DOHH2 (cell line): ENCODE data around the gene SH3BP5L.

Experiments
- EZH2phosphoT487 ChIP-seq: fragments of 200-600 bp; sonication (generic); IDR thresholded peaks from 2 replicates; pipeline ENCODE4 v1.6.1; 2017; ENCODE audit warnings: borderline replicate concordance, mild to moderate bottlenecking, antibody characterized with exemption, low read length, moderate library complexity, mixed read lengths
- TF ChIP-seq, protein P1 (sequence below): fragments of 200-600 bp; sonication (generic); IDR thresholded peaks from one replicate; pipeline ENCODE4 v1.5.1; 2014; ENCODE audit warnings: antibody characterized with exemption, mild to moderate bottlenecking, low read depth, low read length; ENCODE audit not compliant: poor library complexity, severe bottlenecking

DNA sequence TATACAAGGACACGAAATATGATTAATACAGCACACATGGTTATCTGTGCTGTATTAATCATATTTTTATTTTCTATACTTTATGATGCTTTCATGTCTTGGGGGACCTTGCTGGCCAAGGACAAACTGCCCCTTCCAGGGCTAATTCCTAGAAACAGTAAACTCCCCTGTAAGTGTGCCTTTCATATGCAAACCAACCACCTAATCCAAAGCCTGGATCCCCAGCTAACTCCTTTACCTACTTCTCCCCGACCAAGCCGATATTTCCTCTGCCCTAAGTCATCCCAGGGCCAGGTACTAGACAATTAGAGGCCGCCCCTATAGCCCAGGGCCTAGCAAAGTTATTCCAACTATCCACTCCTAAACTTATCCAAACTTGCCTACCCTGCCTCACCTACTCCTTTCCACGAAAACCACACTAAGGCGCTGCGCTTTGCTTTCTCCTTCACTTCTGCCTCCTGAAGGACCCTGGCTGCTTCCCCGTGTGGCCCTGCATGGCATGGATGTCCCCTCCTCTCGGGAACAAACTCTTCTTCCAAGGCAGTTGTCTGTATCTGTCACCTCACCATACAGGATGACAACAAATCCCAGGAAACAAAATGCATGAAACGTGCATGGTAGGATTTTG, 10.2 kb downstream of the SH3BP5L start:
- TF ChIP-seq, protein P1, sequence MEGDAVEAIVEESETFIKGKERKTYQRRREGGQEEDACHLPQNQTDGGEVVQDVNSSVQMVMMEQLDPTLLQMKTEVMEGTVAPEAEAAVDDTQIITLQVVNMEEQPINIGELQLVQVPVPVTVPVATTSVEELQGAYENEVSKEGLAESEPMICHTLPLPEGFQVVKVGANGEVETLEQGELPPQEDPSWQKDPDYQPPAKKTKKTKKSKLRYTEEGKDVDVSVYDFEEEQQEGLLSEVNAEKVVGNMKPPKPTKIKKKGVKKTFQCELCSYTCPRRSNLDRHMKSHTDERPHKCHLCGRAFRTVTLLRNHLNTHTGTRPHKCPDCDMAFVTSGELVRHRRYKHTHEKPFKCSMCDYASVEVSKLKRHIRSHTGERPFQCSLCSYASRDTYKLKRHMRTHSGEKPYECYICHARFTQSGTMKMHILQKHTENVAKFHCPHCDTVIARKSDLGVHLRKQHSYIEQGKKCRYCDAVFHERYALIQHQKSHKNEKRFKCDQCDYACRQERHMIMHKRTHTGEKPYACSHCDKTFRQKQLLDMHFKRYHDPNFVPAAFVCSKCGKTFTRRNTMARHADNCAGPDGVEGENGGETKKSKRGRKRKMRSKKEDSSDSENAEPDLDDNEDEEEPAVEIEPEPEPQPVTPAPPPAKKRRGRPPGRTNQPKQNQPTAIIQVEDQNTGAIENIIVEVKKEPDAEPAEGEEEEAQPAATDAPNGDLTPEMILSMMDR, result no peak
- no peak for TF ChIP-seq EZH2phosphoT487
